SK-N-SH (cell line): ENCODE results near the gene PTPRK. TPM values are rescaled to one million over a fixed set of nuclear protein-coding genes. Genes with fewer than 3 reads are reported as not detected.

Experiments used
- CTCF ChIA-PET: fragments of 300-600, 350-600 bp; formaldehyde crosslinking; extraction: SDS; loops from one replicate; lab custom pipeline; 2021; lab: Yijun Ruan, JAX
- POLR2A ChIA-PET: fragments of 350-600 bp; sonication (Branson Sonifier 250); formaldehyde crosslinking; extraction: SDS; loops from one replicate; lab custom pipeline; 2020; ENCODE audit warnings: antibody characterized with exemption, inconsistent platforms; lab: Yijun Ruan, JAX
- DNase-seq: peaks from one replicate; pipeline ENCODE4 v3.0.0; 2012
- H2AFZ ChIP-seq: fragments of 200-600 bp; sonication (generic); 2 replicates; pipeline ENCODE4 v1.8.1; 2016; ENCODE audit warnings: antibody characterized with exemption, mild to moderate bottlenecking, low read depth
- H3F3A ChIP-seq: fragments of 200-600 bp; sonication (generic); replicated peaks from 2 replicates; pipeline ENCODE3; 2016; ENCODE audit warnings: antibody characterized with exemption, mild to moderate bottlenecking; ENCODE audit not compliant: insufficient read depth
- H3K27ac ChIP-seq, 2 experiments: fragments of 200-500 bp in 1 of 2; fragments of 200-600 bp in 1 of 2; sonication (Bioruptor generic) in 1 of 2; sonication (generic), shearing (Covaris generic) in 1 of 2; 2 replicates each; pipeline versions ENCODE4 v1.5.1 to v1.6.1; 2014 to 2016; ENCODE audit warnings: low read depth in 2 of 2, inconsistent platforms in 1 of 2, low read length in 1 of 2, mild to moderate bottlenecking in 1 of 2, mixed read lengths in 1 of 2
- H3K27me3 ChIP-seq: fragments of 200-600 bp; sonication (generic), shearing (Covaris generic); 2 replicates; pipeline ENCODE4 v1.6.1; 2016; ENCODE audit warnings: mixed run types; ENCODE audit not compliant: insufficient read depth
- H3K36me3 ChIP-seq, 2 experiments: fragments of 200-500 bp in 1 of 2; fragments of 200-600 bp in 1 of 2; sonication (Bioruptor generic) in 1 of 2; sonication (generic) in 1 of 2; replicated peaks in 1 of 2; 2 replicates each; pipeline versions ENCODE3 to v1.5.1; 2014 to 2016; ENCODE audit warnings: low read length in 1 of 2, mild to moderate bottlenecking in 1 of 2; ENCODE audit not compliant: insufficient read depth in 2 of 2, control insufficient read depth in 1 of 2
- H3K4me1 ChIP-seq, 2 experiments: fragments of 200-500 bp in 1 of 2; fragments of 200-600 bp in 1 of 2; sonication (Bioruptor generic) in 1 of 2; sonication (generic), shearing (Covaris generic) in 1 of 2; 2 replicates each; pipeline versions ENCODE4 v1.5.1 to v1.6.1; 2014 to 2016; ENCODE audit warnings: low read depth in 1 of 2, low read length in 1 of 2, mixed run types in 1 of 2; ENCODE audit not compliant: insufficient read depth in 2 of 2, control insufficient read depth in 1 of 2
- H3K4me2 ChIP-seq: fragments of 200-600 bp; sonication (generic), shearing (Covaris generic); 2 replicates; pipeline ENCODE4 v1.6.1; 2017; ENCODE audit warnings: mixed run types
- H3K4me3 ChIP-seq, 2 experiments: fragments of 200-500 bp in 1 of 2; fragments of 200-600 bp in 1 of 2; sonication (Bioruptor generic) in 1 of 2; sonication (generic), shearing (Covaris generic) in 1 of 2; 2 replicates each; pipeline versions ENCODE4 v1.5.1 to v1.8.1; 2014 to 2016; ENCODE audit warnings: low read depth in 2 of 2, inconsistent platforms in 1 of 2, low read length in 1 of 2, mild to moderate bottlenecking in 1 of 2, mixed read lengths in 1 of 2, moderate library complexity in 1 of 2
- H3K79me2 ChIP-seq: fragments of 200-600 bp; sonication (generic); 2 replicates; pipeline ENCODE4 v1.8.1; 2017; ENCODE audit warnings: mild to moderate bottlenecking; ENCODE audit not compliant: insufficient read depth
- H3K9ac ChIP-seq: fragments of 200-600 bp; sonication (generic); 2 replicates; pipeline ENCODE4 v1.6.1; 2017; ENCODE audit warnings: mixed run types
- H3K9me2 ChIP-seq: fragments of 200-600 bp; sonication (generic); 2 replicates; pipeline ENCODE4 v1.6.1; 2017; ENCODE audit warnings: mixed run types
- H3K9me3 ChIP-seq: fragments of 200-600 bp; sonication (generic); 2 replicates; pipeline ENCODE4 v1.6.1; 2017; ENCODE audit warnings: mixed run types, mild to moderate bottlenecking, moderate library complexity
- H4K20me1 ChIP-seq: fragments of 200-600 bp; sonication (generic); 2 replicates; pipeline ENCODE4 v1.6.1; 2017; ENCODE audit warnings: mild to moderate bottlenecking, mixed run types; ENCODE audit not compliant: insufficient read depth
- CHD2 ChIP-seq: fragments of 150-350 bp; IDR thresholded peaks from 2 replicates; pipeline ENCODE4 v1.6.1; 2018; ENCODE audit warnings: low read length; ENCODE audit not compliant: partially characterized antibody
- FOSL2 ChIP-seq: IDR thresholded peaks from 2 replicates; pipeline ENCODE4 v1.4.0; 2012; ENCODE audit warnings: low read depth, mild to moderate bottlenecking, moderate library complexity, borderline replicate concordance
- JUND ChIP-seq: IDR thresholded peaks from 2 replicates; pipeline ENCODE4 v1.4.0; 2012
- MEF2A ChIP-seq: IDR thresholded peaks from 2 replicates; pipeline ENCODE4 v1.4.0; 2012; ENCODE audit warnings: low read depth, borderline replicate concordance
- MXI1 ChIP-seq: IDR thresholded peaks from 2 replicates; pipeline ENCODE4 v1.6.1; 2012; ENCODE audit warnings: mild to moderate bottlenecking, low read depth, low read length, improper control_type of control experiment
- NFIC ChIP-seq: IDR thresholded peaks from 2 replicates; pipeline ENCODE4 v1.4.0; 2012; ENCODE audit warnings: borderline replicate concordance
- RAD21 ChIP-seq: IDR thresholded peaks from 2 replicates; pipeline ENCODE4 v1.6.1; 2012; ENCODE audit warnings: mild to moderate bottlenecking, low read length
- RFX5 ChIP-seq: IDR thresholded peaks from 2 replicates; pipeline ENCODE4 v1.6.1; 2012; ENCODE audit warnings: mild to moderate bottlenecking, improper control_type of control experiment, low read length
- TAF1 ChIP-seq: IDR thresholded peaks from 2 replicates; pipeline ENCODE4 v1.6.1; 2012; ENCODE audit warnings: low read depth, mild to moderate bottlenecking, low read length, moderate library complexity, borderline replicate concordance
- TCF12 ChIP-seq: IDR thresholded peaks from 2 replicates; pipeline ENCODE4 v1.4.0; 2012
- YY1 ChIP-seq: IDR thresholded peaks from 2 replicates; pipeline ENCODE4 v1.4.0; 2012; ENCODE audit warnings: low read depth, mild to moderate bottlenecking
- WGBS: methylation state at CpG from one replicate; pipeline ENCODE4 v1.1.6; 2017; ENCODE audit warnings: low lambda C conversion rate; 5-methylcytosine and 5-hydroxymethylcytosine counted together
- polyA plus RNA-seq, 3 experiments: library from polyadenylated mRNA; depleted of rRNA; stranded (reverse); fragments of >200 nt; gene quantifications; 2 replicates each; pipeline ENCODE4 v1.2.3, GENCODE V29; 2012
- TF ChIP-seq, protein P1 (sequence below): IDR thresholded peaks from 2 replicates; pipeline ENCODE4 v1.4.0; 2012; ENCODE audit warnings: low read depth, borderline replicate concordance
- TF ChIP-seq, protein P2 (sequence below): IDR thresholded peaks from 2 replicates; pipeline ENCODE4; 2012
- TF ChIP-seq, protein P3 (sequence below): fragments of 150-350 bp; IDR thresholded peaks from 2 replicates; pipeline ENCODE4 v1.6.1; 2016; ENCODE audit warnings: mild to moderate bottlenecking, low read depth, low read length

Gene PTPRK
- polyA plus RNA-seq, 1 of the 3 experiments (the other 2 are of a cell fraction), result 9.5 TPM

DNA sequence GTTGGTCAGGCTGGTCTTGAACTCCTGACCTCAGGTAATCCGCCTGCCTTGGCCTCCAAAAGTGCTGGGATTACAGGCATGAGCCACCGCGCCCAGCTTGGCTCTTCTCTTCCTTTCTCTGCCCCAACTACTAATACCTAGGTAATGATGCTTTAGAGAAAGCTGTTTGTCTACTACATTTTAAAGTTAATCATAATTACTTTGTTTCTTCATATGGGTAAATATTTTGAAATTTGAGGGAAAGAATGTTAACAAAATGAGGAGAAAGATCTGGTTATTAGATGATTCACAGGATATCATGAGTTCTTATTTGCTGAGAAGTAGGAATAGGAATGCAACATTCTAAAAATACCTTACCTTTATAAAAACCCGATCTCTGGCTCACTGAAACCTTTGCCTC lies 18.4 kb upstream of the PTPRK start:
- Histone ChIP-seq H2AFZ (no peak overlapping the region; the same call in 1 of the 2 replicates), H3F3A (no peaks in the 10 kb centered on the region), H3K9ac (no peak overlapping the region), H3K36me3 (no peaks in the 10 kb centered on the region), H3K9me3 (no peaks in the 10 kb centered on the region), H3K4me2 (no peak overlapping the region), H3K4me3 (no peak overlapping the region), H3K27ac (no peak overlapping the region), H4K20me1 (no peaks in the 10 kb centered on the region), H3K4me1 (peaks cover 0 to 9% of the 10 kb centered on the region in 2 experiments; a peak in 2 of 4 replicates), H3K79me2 (no peaks in the 10 kb centered on the region), H3K9me2 (no peaks in the 10 kb centered on the region), H3K27me3 (no peaks in the 10 kb centered on the region)
- DNase-seq, result no peak
- TF ChIP-seq NFIC (no peak), RAD21 (no peak), CHD2 (no peak), RFX5 (no peak)
- CTCF ChIA-PET, result no interaction called here
- POLR2A ChIA-PET, result no interaction called here
- WGBS, result 80% methylated on average over 4 of the region's 4 CpGs

DNA sequence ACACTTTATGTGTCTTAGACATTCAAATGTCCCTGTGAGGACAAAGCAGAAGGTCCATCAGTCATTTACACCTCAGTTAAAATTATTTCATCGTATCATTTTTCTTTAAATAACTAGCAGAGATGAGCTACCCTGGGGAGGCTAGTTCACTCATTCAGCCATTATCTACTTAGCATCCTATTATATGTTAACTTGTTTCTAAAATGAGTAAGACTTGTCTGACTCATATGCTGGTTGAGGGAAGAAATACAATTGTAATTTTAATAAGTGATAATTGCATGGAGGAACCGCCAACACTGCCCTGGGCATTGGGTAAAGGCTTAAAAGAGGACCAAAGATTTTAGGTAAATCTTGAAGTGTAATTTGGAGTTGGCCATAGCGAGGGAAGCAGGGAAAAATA lies 12.4 kb upstream of the PTPRK start:
- H3K27ac ChIP-seq, result no peak overlapping the region
- no peaks in the 10 kb centered on the region for H3K27me3 ChIP-seq
- H3F3A ChIP-seq, result no peaks in the 10 kb centered on the region
- TF ChIP-seq JUND, result peak; percentile 9; the same call in 1 of the 2 replicates
- TF ChIP-seq TAF1, result no peak
- no peak for TF ChIP-seq CHD2
- TF ChIP-seq FOSL2, result peak; percentile 30; the same call in 1 of the 2 replicates
- TF ChIP-seq, protein P1, sequence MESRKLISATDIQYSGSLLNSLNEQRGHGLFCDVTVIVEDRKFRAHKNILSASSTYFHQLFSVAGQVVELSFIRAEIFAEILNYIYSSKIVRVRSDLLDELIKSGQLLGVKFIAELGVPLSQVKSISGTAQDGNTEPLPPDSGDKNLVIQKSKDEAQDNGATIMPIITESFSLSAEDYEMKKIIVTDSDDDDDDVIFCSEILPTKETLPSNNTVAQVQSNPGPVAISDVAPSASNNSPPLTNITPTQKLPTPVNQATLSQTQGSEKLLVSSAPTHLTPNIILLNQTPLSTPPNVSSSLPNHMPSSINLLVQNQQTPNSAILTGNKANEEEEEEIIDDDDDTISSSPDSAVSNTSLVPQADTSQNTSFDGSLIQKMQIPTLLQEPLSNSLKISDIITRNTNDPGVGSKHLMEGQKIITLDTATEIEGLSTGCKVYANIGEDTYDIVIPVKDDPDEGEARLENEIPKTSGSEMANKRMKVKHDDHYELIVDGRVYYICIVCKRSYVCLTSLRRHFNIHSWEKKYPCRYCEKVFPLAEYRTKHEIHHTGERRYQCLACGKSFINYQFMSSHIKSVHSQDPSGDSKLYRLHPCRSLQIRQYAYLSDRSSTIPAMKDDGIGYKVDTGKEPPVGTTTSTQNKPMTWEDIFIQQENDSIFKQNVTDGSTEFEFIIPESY, result no peak
- TF ChIP-seq YY1, result no peak
- TF ChIP-seq, all 33 proteins: peak for 2
- CTCF ChIA-PET, result no interaction called here
- H3K4me2 ChIP-seq, result no peak overlapping the region
- no peaks in the 10 kb centered on the region for H3K9me2 ChIP-seq
- peaks cover 0 to 2% of the 10 kb centered on the region in 2 experiments; a peak in 2 of 4 replicates for H3K4me1 ChIP-seq
- DNase-seq, result no peak
- no peak overlapping the region for H3K9ac ChIP-seq
- H3K9me3 ChIP-seq, result no peaks in the 10 kb centered on the region
- H2AFZ ChIP-seq, result no peak overlapping the region
- WGBS, result 78% methylated on average over 3 of the region's 3 CpGs
- H3K79me2 ChIP-seq, result no peaks in the 10 kb centered on the region
- H3K36me3 ChIP-seq, result no peaks in the 10 kb centered on the region
- no peaks in the 10 kb centered on the region for H4K20me1 ChIP-seq
- POLR2A ChIA-PET, result no interaction called here
- H3K4me3 ChIP-seq, result no peak overlapping the region

DNA sequence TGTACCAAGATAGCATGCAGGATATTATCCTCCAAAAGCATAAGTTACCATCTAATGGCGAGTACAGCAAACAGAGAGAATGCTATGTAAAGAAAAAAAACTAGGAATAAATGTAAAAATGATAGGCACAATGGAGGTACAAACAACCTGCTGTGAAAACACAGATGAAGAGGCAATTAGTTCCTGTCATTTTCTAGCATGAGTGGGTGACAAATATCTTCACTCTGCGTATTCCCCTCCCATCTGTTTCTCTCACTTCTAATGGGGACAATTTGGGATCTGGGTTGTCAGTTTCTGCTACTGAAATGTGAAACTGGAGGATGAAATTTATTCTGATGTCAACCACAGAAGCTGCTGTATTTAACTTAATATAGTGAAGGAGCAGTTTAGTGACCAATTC lies 11.7 kb upstream of the PTPRK start:
- Histone ChIP-seq H3K4me1 (no peaks in the 10 kb centered on the region), H3K9me2 (no peaks in the 10 kb centered on the region), H3K36me3 (no peaks in the 10 kb centered on the region), H3K9ac (no peak overlapping the region), H3K79me2 (no peaks in the 10 kb centered on the region), H3K27me3 (no peaks in the 10 kb centered on the region), H3K4me3 (no peak overlapping the region), H3K4me2 (no peak overlapping the region), H4K20me1 (no peaks in the 10 kb centered on the region), H2AFZ (no peak overlapping the region), H3F3A (no peaks in the 10 kb centered on the region), H3K27ac (no peak overlapping the region), H3K9me3 (no peaks in the 10 kb centered on the region)
- ChIA-PET CTCF (no interaction called here), POLR2A (no interaction called here)
- TF ChIP-seq MXI1 (no peak), MEF2A (no peak), TCF12 (no peak), CHD2 (no peak)
- TF ChIP-seq, protein P2, sequence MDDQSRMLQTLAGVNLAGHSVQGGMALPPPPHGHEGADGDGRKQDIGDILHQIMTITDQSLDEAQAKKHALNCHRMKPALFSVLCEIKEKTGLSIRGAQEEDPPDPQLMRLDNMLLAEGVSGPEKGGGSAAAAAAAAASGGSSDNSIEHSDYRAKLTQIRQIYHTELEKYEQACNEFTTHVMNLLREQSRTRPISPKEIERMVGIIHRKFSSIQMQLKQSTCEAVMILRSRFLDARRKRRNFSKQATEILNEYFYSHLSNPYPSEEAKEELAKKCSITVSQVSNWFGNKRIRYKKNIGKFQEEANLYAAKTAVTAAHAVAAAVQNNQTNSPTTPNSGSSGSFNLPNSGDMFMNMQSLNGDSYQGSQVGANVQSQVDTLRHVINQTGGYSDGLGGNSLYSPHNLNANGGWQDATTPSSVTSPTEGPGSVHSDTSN, result no peak
- TF ChIP-seq, protein P3, sequence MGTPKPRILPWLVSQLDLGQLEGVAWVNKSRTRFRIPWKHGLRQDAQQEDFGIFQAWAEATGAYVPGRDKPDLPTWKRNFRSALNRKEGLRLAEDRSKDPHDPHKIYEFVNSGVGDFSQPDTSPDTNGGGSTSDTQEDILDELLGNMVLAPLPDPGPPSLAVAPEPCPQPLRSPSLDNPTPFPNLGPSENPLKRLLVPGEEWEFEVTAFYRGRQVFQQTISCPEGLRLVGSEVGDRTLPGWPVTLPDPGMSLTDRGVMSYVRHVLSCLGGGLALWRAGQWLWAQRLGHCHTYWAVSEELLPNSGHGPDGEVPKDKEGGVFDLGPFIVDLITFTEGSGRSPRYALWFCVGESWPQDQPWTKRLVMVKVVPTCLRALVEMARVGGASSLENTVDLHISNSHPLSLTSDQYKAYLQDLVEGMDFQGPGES, result no peak
- TF ChIP-seq, protein P1, result no peak
- WGBS, result 90% methylated on average over 2 of the region's 2 CpGs
- no peak for DNase-seq
